Measurements from ENCODE around the gene RABL3.
A peak's percentile ranks its signal among the peaks of the same experiment; 100 is the strongest.

RABL3 gene

DNA sequence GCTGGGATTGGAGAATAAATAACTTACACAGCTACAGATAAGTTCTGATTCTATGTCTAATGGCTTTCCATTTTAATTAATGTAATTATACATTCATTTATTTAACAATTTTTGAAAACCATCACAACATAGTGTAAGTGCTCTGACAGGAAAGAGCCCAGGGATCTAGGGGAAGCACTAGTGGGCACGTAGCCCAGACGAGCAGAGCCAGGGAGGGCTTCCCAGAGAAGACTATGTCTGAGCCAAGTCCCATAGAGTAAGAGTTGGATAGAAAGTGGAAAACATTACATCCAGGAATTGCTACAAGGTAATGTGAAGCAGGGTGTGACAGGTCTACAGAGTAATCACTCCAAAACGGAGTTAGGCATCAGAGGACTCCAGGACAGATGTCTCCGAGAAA, 57.4 kb downstream of the RABL3 start:
- H3K4me3 ChIP-seq: no peak overlapping the region
- no peak overlapping the region for H3K9ac ChIP-seq (ENCODE audit: insufficient read length)

DNA sequence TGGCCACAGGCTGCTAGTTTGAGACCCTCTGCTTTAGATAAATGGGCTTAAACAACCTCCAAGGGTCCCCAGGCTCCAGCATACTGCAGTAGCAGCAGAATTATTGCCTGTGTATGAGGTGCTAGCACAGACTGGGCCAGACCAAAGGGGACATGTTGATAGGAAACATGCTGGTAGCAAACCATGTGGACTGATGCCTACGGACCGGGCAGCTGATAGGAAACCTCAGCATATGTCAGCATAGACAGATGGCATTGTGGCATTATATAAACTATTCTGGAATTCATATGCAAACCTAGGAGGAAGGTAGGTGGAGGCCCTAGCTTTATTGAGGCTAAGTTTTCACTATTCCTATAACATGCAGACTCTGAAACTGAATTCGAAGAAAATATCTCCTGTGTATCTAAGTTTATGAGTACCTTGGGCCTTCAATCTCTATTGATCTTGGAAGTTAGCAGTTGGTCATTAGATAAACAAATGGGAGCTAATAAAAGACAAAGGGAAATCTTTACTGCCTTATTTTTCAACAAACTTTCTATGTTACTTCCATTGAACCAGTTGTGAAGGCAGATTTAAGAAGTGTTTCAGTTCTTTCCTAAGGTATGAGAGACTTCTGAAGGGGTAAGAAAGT, 58.5 kb downstream of the RABL3 start:
- TF ChIP-seq FOXP2 (optimal IDR thresholded peaks at IDR 0.05; ENCODE audit: control extremely low read depth, extremely low read length, insufficient read depth) (no peak), EZH2 (IDR thresholded peaks at IDR 0.05) (no peak), POLR2AphosphoS5 (IDR thresholded peaks at IDR 0.05; ENCODE audit: borderline replicate concordance, low read depth, low read length) (no peak)
- Histone ChIP-seq H3K9me3 (ENCODE audit: low read depth, low read length) (no peaks in the 10 kb centered on the region), H3K27ac (no peak overlapping the region), H3K36me3 (ENCODE audit: insufficient read depth, low read length) (no peaks in the 10 kb centered on the region), H3K4me3 (no peak overlapping the region), H3K9ac (ENCODE audit: insufficient read length) (no peak overlapping the region)
- DNase-seq (ENCODE audit: low read depth, low spot score): no peak

More for the DNA sequence above, 57.4 kb downstream of the RABL3 start:
- TF ChIP-seq EZH2 (IDR thresholded peaks at IDR 0.05): no peak
- TF ChIP-seq POLR2AphosphoS5 (IDR thresholded peaks at IDR 0.05; ENCODE audit: borderline replicate concordance, low read depth, low read length): no peak
- TF ChIP-seq FOXP2 (optimal IDR thresholded peaks at IDR 0.05; ENCODE audit: control extremely low read depth, extremely low read length, insufficient read depth): no peak
- Histone ChIP-seq H3K27ac (no peak overlapping the region), H3K36me3 (ENCODE audit: insufficient read depth, low read length) (no peaks in the 10 kb centered on the region), H3K9me3 (ENCODE audit: low read depth, low read length) (no peaks in the 10 kb centered on the region)
- no peak for DNase-seq (ENCODE audit: low read depth, low spot score)

DNA sequence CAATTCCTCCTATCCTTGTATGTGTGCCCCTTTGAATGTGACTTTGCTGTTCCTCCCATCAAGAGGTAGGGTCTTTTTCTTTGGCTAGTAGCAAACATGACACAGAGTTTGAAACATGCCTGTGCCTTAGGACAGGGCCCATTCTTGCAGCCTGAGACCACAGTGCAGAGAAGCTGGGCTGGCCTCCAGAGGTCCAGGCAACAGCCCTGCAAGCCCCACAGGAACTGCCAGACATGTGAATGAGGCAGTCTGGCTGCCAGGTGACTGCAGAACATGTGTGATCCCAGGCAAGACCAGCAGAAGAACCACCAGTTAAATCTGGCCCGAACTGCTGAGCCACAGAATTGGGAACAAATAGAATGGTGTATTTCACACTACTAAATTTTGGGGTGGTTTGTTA, 59.1 kb downstream of the RABL3 start:
- Histone ChIP-seq H3K9me3 (ENCODE audit: low read depth, low read length) (no peaks in the 10 kb centered on the region), H3K4me3 (no peak overlapping the region), H3K36me3 (ENCODE audit: insufficient read depth, low read length) (no peaks in the 10 kb centered on the region), H3K27ac (no peak overlapping the region), H3K9ac (ENCODE audit: insufficient read length) (no peak overlapping the region)
- TF ChIP-seq EZH2 (IDR thresholded peaks at IDR 0.05) (no peak), POLR2AphosphoS5 (IDR thresholded peaks at IDR 0.05; ENCODE audit: borderline replicate concordance, low read depth, low read length) (no peak), FOXP2 (optimal IDR thresholded peaks at IDR 0.05; ENCODE audit: control extremely low read depth, extremely low read length, insufficient read depth) (no peak)
- no peak for DNase-seq (ENCODE audit: low read depth, low spot score)

DNA sequence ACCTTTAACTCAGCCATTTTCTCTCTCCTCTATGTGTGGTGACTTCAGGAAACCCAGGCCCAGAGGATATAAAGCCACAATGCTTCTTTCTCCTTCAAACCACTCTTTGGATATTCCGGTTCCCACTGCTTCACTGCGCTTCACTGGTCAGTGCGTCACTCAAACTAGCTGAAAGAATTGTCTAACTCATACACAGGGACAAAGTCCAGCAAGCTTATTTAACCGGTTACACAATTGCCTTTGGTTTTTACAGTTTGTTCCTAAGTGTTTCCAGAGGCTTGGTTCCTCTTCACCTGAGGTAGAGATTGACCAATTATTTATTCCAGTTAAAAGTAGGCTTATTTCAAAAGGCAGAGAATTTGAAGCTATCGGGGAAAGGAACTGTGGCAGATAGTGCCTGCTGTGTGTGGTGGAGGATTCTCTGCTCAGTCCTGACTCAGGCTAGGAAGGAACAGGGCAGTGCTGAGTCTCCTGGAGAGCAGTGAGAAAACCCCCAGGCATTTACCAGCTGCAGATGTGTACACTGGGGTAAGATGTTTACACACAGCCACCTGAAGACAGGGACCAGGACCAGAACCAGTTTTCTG, 60.1 kb downstream of the RABL3 start, which contains the start of gene HGD:
Gene HGD, minus strand, starts transcription at position 145 of the 587 bp plus-strand sequence. Its CDS starts 128 bp downstream, at position 17.
- no peak within 1 kb of the TSS for H3K4me3 ChIP-seq
- H3K9ac ChIP-seq (ENCODE audit: insufficient read length): no peak within 1 kb of the TSS
- H3K36me3 ChIP-seq (ENCODE audit: insufficient read depth, low read length): no peaks in the 10 kb centered on the region
- DNase-seq (ENCODE audit: low read depth, low spot score): no peak
- H3K9me3 ChIP-seq (ENCODE audit: low read depth, low read length): no peaks in the 10 kb centered on the region
- H3K27ac ChIP-seq: no peak within 1 kb of the TSS
- TF ChIP-seq EZH2 (IDR thresholded peaks at IDR 0.05) (no peak), POLR2AphosphoS5 (IDR thresholded peaks at IDR 0.05; ENCODE audit: borderline replicate concordance, low read depth, low read length) (no peak), FOXP2 (optimal IDR thresholded peaks at IDR 0.05; ENCODE audit: control extremely low read depth, extremely low read length, insufficient read depth) (no peak)

DNA sequence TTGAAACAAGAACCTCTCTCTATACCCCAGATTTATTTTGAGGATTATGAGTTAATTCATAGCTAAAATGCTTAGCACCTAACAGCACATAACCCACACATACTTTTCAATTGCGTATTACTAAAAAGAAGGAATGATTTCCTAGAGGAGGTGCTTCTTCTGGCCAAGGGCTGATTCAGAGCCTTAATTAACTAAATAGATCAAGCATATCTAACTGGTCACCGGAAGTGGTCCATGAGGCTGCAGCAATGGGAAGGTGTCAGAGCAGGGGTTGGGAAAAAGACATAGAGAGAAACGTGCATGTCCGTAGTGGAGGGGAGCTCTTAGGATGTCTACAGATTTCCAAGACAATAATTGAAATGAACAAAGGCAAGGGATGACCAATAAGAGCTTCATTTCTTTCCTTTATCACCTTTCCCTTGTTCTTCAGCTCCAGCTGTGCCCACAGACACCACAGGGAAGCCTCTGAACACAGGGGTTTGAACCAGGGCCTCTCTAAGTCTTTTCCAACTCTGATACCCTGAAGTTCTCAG, 60.7 kb downstream of the RABL3 start:
- Histone ChIP-seq H3K27ac (no peak overlapping the region), H3K4me3 (no peak overlapping the region), H3K36me3 (ENCODE audit: insufficient read depth, low read length) (no peaks in the 10 kb centered on the region), H3K9ac (ENCODE audit: insufficient read length) (no peak overlapping the region), H3K9me3 (ENCODE audit: low read depth, low read length) (no peaks in the 10 kb centered on the region)
- TF ChIP-seq EZH2 (IDR thresholded peaks at IDR 0.05) (no peak), FOXP2 (optimal IDR thresholded peaks at IDR 0.05; ENCODE audit: control extremely low read depth, extremely low read length, insufficient read depth) (no peak), POLR2AphosphoS5 (IDR thresholded peaks at IDR 0.05; ENCODE audit: borderline replicate concordance, low read depth, low read length) (no peak)
- no peak for DNase-seq (ENCODE audit: low read depth, low spot score)

DNA sequence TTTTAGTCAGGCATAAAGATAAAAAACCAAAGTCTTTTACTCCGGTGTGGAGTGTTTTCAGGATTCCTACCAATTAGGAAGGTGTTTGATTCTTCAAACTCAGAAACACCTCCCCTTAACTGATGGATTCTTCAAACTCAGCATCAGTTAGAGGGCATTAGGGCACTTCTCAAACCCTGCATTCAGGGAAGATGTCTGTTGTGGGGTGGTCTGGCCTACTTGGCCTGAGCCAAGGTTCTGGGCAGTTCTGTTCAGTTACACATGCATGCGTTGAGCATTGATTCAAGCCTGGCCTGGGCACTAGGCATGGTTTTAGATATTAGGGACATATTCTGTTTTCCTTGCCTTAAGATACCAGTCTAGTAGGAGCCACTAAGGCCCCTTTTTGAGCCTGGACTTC, 61.3 kb downstream of the RABL3 start:
- Histone ChIP-seq H3K9me3 (ENCODE audit: low read depth, low read length) (no peaks in the 10 kb centered on the region), H3K27ac (no peak overlapping the region), H3K4me3 (no peak overlapping the region), H3K36me3 (ENCODE audit: insufficient read depth, low read length) (no peaks in the 10 kb centered on the region), H3K9ac (ENCODE audit: insufficient read length) (no peak overlapping the region)
- TF ChIP-seq EZH2 (IDR thresholded peaks at IDR 0.05) (no peak), FOXP2 (optimal IDR thresholded peaks at IDR 0.05; ENCODE audit: control extremely low read depth, extremely low read length, insufficient read depth) (no peak)
- no peak for DNase-seq (ENCODE audit: low read depth, low spot score)

DNA sequence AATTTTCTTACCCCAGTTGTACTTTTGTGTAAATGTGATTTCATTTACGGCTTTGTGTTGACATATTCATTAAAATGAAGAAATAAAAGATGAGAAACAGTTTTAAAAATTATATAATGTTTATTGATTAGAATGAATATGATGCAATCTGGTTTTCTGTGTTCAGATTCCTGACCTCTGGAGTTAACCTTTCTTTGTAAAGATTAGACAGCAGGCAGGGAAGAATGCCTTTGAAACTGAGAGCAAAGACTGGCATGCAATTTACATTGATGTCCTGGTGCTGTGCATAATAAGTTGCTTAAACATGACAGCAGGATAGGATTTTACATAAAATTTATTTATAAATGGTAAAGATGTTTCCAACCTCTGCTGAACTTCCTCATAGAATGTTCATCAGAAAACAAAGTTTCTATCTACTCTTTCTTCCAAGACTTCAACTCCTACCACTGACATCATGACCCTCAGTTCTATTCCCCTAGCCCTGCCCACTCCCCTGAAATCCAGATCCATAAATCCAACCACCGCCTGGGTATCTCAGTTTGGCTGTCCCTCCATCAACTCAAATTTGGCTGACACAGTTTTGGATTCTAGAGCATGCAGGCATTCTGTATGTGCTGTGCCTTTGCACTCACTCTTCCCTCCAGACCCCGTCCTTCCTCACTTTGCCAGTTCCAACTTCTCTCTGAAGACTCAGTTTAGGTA, 62.0 kb downstream of the RABL3 start:
- Histone ChIP-seq H3K27ac (no peak overlapping the region), H3K9me3 (ENCODE audit: low read depth, low read length) (no peaks in the 10 kb centered on the region), H3K9ac (ENCODE audit: insufficient read length) (no peak overlapping the region), H3K4me3 (no peak overlapping the region), H3K36me3 (ENCODE audit: insufficient read depth, low read length) (no peaks in the 10 kb centered on the region)
- no peak for DNase-seq (ENCODE audit: low read depth, low spot score)
- TF ChIP-seq POLR2AphosphoS5 (IDR thresholded peaks at IDR 0.05; ENCODE audit: borderline replicate concordance, low read depth, low read length): no peak
- TF ChIP-seq EZH2 (IDR thresholded peaks at IDR 0.05): no peak
- TF ChIP-seq FOXP2 (optimal IDR thresholded peaks at IDR 0.05; ENCODE audit: control extremely low read depth, extremely low read length, insufficient read depth): no peak

DNA sequence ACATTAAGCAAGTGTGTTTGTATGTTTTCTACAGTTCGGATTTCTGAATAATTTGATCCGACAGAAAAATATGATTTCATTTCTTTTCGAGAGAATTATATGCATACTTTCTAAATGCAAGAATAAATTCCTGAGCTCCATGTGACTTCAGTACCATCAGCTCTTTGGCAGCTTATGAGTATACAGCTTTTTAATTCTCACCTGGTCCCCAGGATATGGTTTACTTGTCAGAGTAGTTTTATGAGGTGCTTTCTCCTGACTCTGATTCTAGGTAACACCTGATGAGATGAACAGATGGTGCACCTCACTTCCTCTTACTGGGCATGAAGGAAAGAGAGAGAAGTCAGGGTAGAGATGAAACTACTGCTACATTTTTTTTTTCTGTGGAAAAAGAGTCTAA, 63.3 kb downstream of the RABL3 start:
- H3K27ac ChIP-seq: peak overlapping the region; percentile 84
- DNase-seq (ENCODE audit: low read depth, low spot score): no peak
- no peak overlapping the region for H3K9ac ChIP-seq (ENCODE audit: insufficient read length)
- H3K36me3 ChIP-seq (ENCODE audit: insufficient read depth, low read length): no peaks in the 10 kb centered on the region
- H3K4me3 ChIP-seq: peak overlapping the region; percentile 42
- TF ChIP-seq FOXP2 (optimal IDR thresholded peaks at IDR 0.05; ENCODE audit: control extremely low read depth, extremely low read length, insufficient read depth): no peak
- TF ChIP-seq EZH2 (IDR thresholded peaks at IDR 0.05): no peak
- TF ChIP-seq POLR2AphosphoS5 (IDR thresholded peaks at IDR 0.05; ENCODE audit: borderline replicate concordance, low read depth, low read length): no peak
- H3K9me3 ChIP-seq (ENCODE audit: low read depth, low read length): no peaks in the 10 kb centered on the region
